Endodermal cell (in vitro differentiated cells): ENCODE measurements around the gene ELFN1. TPM values are rescaled to one million over a fixed set of nuclear protein-coding genes. Genes with fewer than 3 reads are reported as not detected.

Source experiments
- DNase-seq: peaks from one replicate; pipeline ENCODE4 v3.0.0-alpha.2; 2017
- H3K27ac ChIP-seq: 2 replicates; pipeline ENCODE4 v1.5.1; 2013; ENCODE audit warnings: mild to moderate bottlenecking, low read depth, low read length, moderate library complexity
- H3K27me3 ChIP-seq: 2 replicates; pipeline ENCODE4 v1.6.1; 2013; ENCODE audit warnings: mild to moderate bottlenecking, low read length, moderate library complexity; ENCODE audit not compliant: insufficient read depth, control insufficient read depth, poor library complexity, severe bottlenecking
- H3K36me3 ChIP-seq: 2 replicates; pipeline ENCODE4 v1.7.0; 2013; ENCODE audit warnings: mild to moderate bottlenecking, low read length, moderate library complexity; ENCODE audit not compliant: control insufficient read depth, insufficient read depth
- H3K4me1 ChIP-seq: one replicate; pipeline ENCODE4 v1.7.0; 2013; ENCODE audit warnings: low read length; ENCODE audit not compliant: control insufficient read depth, insufficient read depth
- H3K4me3 ChIP-seq: 2 replicates; pipeline ENCODE4 v1.5.1; 2013; ENCODE audit warnings: mild to moderate bottlenecking, low read length, moderate library complexity
- H3K9ac ChIP-seq: 2 replicates; pipeline ENCODE4 v1.6.1; 2013; ENCODE audit warnings: mild to moderate bottlenecking, low read length, moderate library complexity; ENCODE audit not compliant: poor library complexity, severe bottlenecking; ENCODE audit errors: extremely low read depth
- H3K9me3 ChIP-seq: 2 replicates; pipeline ENCODE4 v1.6.1; 2013; ENCODE audit warnings: mild to moderate bottlenecking, low read length, moderate library complexity; ENCODE audit not compliant: control insufficient read depth
- H3K27ac Mint-ChIP-seq: 2 replicates; pipeline ENCODE4 v1.8.0; 2020; ENCODE audit warnings: mixed read lengths
- H3K27me3 Mint-ChIP-seq: 2 replicates; pipeline ENCODE4 v1.8.0; 2021; ENCODE audit warnings: mild to moderate bottlenecking, mixed read lengths; ENCODE audit not compliant: insufficient read depth
- H3K36me3 Mint-ChIP-seq: 2 replicates; pipeline ENCODE4 v1.8.0; 2020; ENCODE audit warnings: low read depth, mixed read lengths
- H3K4me1 Mint-ChIP-seq: 2 replicates; pipeline ENCODE4 v1.8.0; 2020; ENCODE audit warnings: mixed read lengths
- H3K4me3 Mint-ChIP-seq: 2 replicates; pipeline ENCODE4 v1.8.0; 2020; ENCODE audit warnings: mild to moderate bottlenecking, moderate library complexity, mixed read lengths
- H3K9me3 Mint-ChIP-seq: 2 replicates; pipeline ENCODE4 v1.8.0; 2020; ENCODE audit warnings: mild to moderate bottlenecking, mixed read lengths
- CTCF ChIP-seq: fragments of 200-600 bp; sonication (generic); conservative IDR thresholded peaks from 2 replicates; pipeline ENCODE4 v1.5.0; 2021; ENCODE audit warnings: antibody characterized with exemption, mild to moderate bottlenecking
- WGBS, 2 experiments: methylation state at CpG; one replicate each; pipeline versions ENCODE4 v1.1.5 to v1.1.7; 2013; ENCODE audit warnings: missing lambda C conversion rate in 2 of 2, mixed read lengths in 1 of 2; ENCODE audit not compliant: insufficient coverage in 1 of 2, insufficient read length in 1 of 2; 5-methylcytosine and 5-hydroxymethylcytosine counted together
- total RNA-seq, 2 donors: library from RNA; stranded (reverse); fragmentation: NEBNext Ultra II Directional in 1 of 2; extraction: Animal tissue kit (Norgen Biotek cat#: 25700) in 1 of 2; gene quantifications; 2 replicates in 1 of 2; 3 replicates in 1 of 2; pipeline ENCODE4 v1.2.1, GENCODE V29; 2021

The ELFN1 gene
- total RNA-seq, 2 donors from 2014 or later, result 2.1 to 5.0 TPM

GRCh38 chr7:1777122-1777521 is 107.0 kb downstream of the ELFN1 start:
- Histone ChIP-seq H3K27ac (no peak overlapping the region), H3K9me3 (peaks cover 41% of the 10 kb centered on the region), H3K4me1 (no peaks in the 10 kb centered on the region), H3K36me3 (no peaks in the 10 kb centered on the region), H3K9ac (no peak overlapping the region), H3K27me3 (no peaks in the 10 kb centered on the region), H3K4me3 (no peak overlapping the region)
- Mint-ChIP-seq H3K27ac (no peak overlapping the region), H3K9me3 (peaks cover 41% of the 10 kb centered on the region), H3K36me3 (peaks cover 3% of the 10 kb centered on the region), H3K4me1 (no peaks in the 10 kb centered on the region), H3K27me3 (peaks cover 7% of the 10 kb centered on the region), H3K4me3 (no peak overlapping the region)
- no peak for DNase-seq
- TF ChIP-seq CTCF, result no peak
- WGBS, 2 experiments, result 85 to 94% methylated on average over 5 to 6 of the region's 6 CpGs

- no peaks in the 10 kb centered on the region for H3K4me1 Mint-ChIP-seq
These were observed 109.4 kb downstream of the ELFN1 start for GRCh38 chr7:1779445-1779844.

DNA sequence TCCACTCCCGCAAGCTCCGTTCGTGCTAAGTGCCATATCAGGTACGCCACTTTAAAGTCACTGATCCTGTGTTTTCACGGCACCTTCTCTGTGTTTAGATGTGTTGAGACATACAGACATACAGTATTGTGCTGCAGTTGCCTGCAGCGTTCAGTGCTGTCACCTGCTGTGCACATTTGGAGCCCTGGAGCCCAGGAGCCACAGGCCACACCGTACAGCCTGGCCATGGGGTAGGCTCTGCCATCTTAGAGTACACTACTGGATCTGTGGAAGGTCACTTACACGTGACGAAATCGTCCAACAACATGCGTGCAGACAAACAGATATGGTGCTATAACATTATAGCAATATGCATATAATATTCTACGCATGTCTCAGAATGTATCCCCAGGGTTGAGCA is 111.3 kb downstream of the ELFN1 start:
- DNase-seq, result no peak
- Histone ChIP-seq H3K9ac (no peak overlapping the region), H3K4me1 (no peaks in the 10 kb centered on the region), H3K9me3 (peaks cover 15% of the 10 kb centered on the region), H3K27me3 (no peaks in the 10 kb centered on the region), H3K4me3 (no peak overlapping the region), H3K36me3 (no peaks in the 10 kb centered on the region), H3K27ac (no peak overlapping the region)
- Mint-ChIP-seq H3K36me3 (peaks cover 3% of the 10 kb centered on the region), H3K27ac (no peak overlapping the region), H3K9me3 (peaks cover 38% of the 10 kb centered on the region), H3K27me3 (peaks cover 8% of the 10 kb centered on the region), H3K4me1 (no peaks in the 10 kb centered on the region), H3K4me3 (no peak overlapping the region)
- 93 to 100% methylated on average over 6 to 12 of the region's 12 CpGs for WGBS, 2 experiments
- no peak for TF ChIP-seq CTCF

More at GRCh38 chr7:1779445-1779844, 109.4 kb downstream of the ELFN1 start:
- Mint-ChIP-seq H3K27me3 (peaks cover 7% of the 10 kb centered on the region), H3K4me3 (no peak overlapping the region), H3K9me3 (peaks cover 37% of the 10 kb centered on the region), H3K27ac (no peak overlapping the region), H3K36me3 (peaks cover 3% of the 10 kb centered on the region)
- Histone ChIP-seq H3K27me3 (no peaks in the 10 kb centered on the region), H3K36me3 (no peaks in the 10 kb centered on the region), H3K27ac (no peak overlapping the region), H3K4me3 (no peak overlapping the region), H3K9me3 (peaks cover 28% of the 10 kb centered on the region), H3K4me1 (no peaks in the 10 kb centered on the region), H3K9ac (no peak overlapping the region)
- no peak for TF ChIP-seq CTCF
- no peak for DNase-seq
- 91% methylated on average over 7 to 14 of the region's 14 CpGs for WGBS, 2 experiments
